ENCODE measurements around the gene INPP5A. TPM values are rescaled to one million over a fixed set of nuclear protein-coding genes. Genes with fewer than 3 reads are reported as not detected.

INPP5A gene
- total RNA-seq, 1 experiment from 2014 or later: 44.5 TPM

- CTCF ChIA-PET: no interaction called here
- H3K9me3 Mint-ChIP-seq (ENCODE audit: unreplicated experiment): no peaks in the 10 kb centered on the region
- H3K27ac Mint-ChIP-seq (ENCODE audit: unreplicated experiment): no peak overlapping the region
- no peaks in the 10 kb centered on the region for H3K27me3 Mint-ChIP-seq (ENCODE audit: insufficient read depth, unreplicated experiment)
- peaks cover 10% of the 10 kb centered on the region for H3K36me3 Mint-ChIP-seq (ENCODE audit: insufficient read depth, unreplicated experiment)
- H3K4me1 Mint-ChIP-seq (ENCODE audit: low read depth, unreplicated experiment): peaks cover 9% of the 10 kb centered on the region
- intact Hi-C loops (cut with micrococcal nuclease; ENCODE audit: unreplicated experiment): loop anchor here (10.0 kb wide), 1 partner anchor 253 kb away; no protein-coding TSS in a partner anchor
- H3K4me3 Mint-ChIP-seq (ENCODE audit: unreplicated experiment): no peak overlapping the region
- Histone ChIP-seq H3K4me3 (ENCODE audit: low read depth, low read length) (no peak overlapping the region), H3K9me3 (no peaks in the 10 kb centered on the region), H3K36me3 (ENCODE audit: control insufficient read depth, insufficient read depth, low read length) (no peaks in the 10 kb centered on the region), H3K4me1 (no peaks in the 10 kb centered on the region), H3K27me3 (replicated peaks; ENCODE audit: control insufficient read depth, insufficient read depth, low read length) (no peaks in the 10 kb centered on the region)
- BruUV-seq (replicated peaks): no TSS peak
- no peak for TF ChIP-seq CTCF (IDR thresholded peaks at IDR 0.05; ENCODE audit: insufficient read depth in 1 of 2, low read depth in 1 of 2, low read length in 1 of 2, severe bottlenecking in 1 of 2, unreplicated experiment in 1 of 2)
- POLR2A ChIA-PET: no interaction called here
- DNase-seq: no peak
Observed at GRCh38 chr10:132638130-132638515, 100.5 kb downstream of the INPP5A start.

GRCh38 chr10:132639470-132639869 lies 101.9 kb downstream of the INPP5A start:
- no peaks in the 10 kb centered on the region for H3K9me3 Mint-ChIP-seq (ENCODE audit: unreplicated experiment)
- Histone ChIP-seq H3K36me3 (ENCODE audit: control insufficient read depth, insufficient read depth, low read length) (no peaks in the 10 kb centered on the region), H3K4me3 (ENCODE audit: low read depth, low read length) (no peak overlapping the region), H3K27me3 (replicated peaks; ENCODE audit: control insufficient read depth, insufficient read depth, low read length) (no peaks in the 10 kb centered on the region), H3K4me1 (no peaks in the 10 kb centered on the region), H3K9me3 (no peaks in the 10 kb centered on the region)
- POLR2A ChIA-PET: no interaction called here
- no peaks in the 10 kb centered on the region for H3K27me3 Mint-ChIP-seq (ENCODE audit: insufficient read depth, unreplicated experiment)
- no peak overlapping the region for H3K4me3 Mint-ChIP-seq (ENCODE audit: unreplicated experiment)
- BruUV-seq (replicated peaks): no TSS peak
- peaks cover 10% of the 10 kb centered on the region for H3K36me3 Mint-ChIP-seq (ENCODE audit: insufficient read depth, unreplicated experiment)
- no peak for TF ChIP-seq CTCF (IDR thresholded peaks at IDR 0.05; ENCODE audit: insufficient read depth in 1 of 2, low read depth in 1 of 2, low read length in 1 of 2, severe bottlenecking in 1 of 2, unreplicated experiment in 1 of 2)
- CTCF ChIA-PET: no interaction called here
- intact Hi-C loops (cut with micrococcal nuclease; ENCODE audit: unreplicated experiment): loop anchor here (10.0 kb wide), 1 partner anchor 255 kb away; no protein-coding TSS in a partner anchor
- no peak overlapping the region for H3K27ac Mint-ChIP-seq (ENCODE audit: unreplicated experiment)
- DNase-seq: no peak
- H3K4me1 Mint-ChIP-seq (ENCODE audit: low read depth, unreplicated experiment): peaks cover 9% of the 10 kb centered on the region

DNA sequence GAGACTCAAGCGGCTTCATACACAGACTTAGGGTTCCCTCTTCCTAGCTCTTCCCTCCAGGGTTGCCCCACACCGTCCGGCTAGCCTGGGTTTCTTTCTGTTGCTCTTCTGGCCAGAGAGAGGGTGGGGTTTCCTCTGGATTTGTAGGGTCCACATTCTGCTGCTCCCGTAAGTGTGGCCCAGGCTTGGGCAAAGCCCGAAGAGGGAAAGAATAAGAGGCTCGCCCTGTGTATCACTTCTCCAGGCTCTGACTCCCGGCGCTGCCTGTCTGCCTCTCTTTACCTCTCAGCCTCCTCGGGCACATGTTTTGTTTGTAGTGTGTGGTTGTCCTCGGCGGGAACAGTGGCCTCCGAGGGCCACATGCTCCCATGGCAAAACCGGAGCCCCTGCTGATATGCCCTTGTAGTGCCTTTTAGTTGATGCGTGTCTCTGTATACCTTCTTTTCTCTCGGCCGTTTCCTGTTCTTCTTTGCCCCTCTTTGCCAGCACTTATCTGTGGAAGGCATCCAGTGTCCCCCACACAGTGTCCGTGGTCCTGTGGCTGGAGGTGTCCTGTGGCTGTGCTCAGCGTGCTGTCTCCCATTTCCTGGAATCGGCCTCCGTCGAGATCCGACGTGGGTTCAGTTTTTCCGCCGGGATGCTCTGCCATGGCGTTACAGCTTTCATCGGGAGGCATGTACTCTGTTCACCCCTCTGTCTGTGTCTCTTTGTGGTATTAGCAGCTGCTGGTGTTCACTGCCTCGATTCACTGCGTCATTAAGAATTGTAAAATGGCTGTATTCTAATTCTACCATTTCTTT lies 102.9 kb downstream of the INPP5A start:
- no TSS peak for BruUV-seq (replicated peaks)
- Histone ChIP-seq H3K4me3 (ENCODE audit: low read depth, low read length) (no peak overlapping the region), H3K36me3 (ENCODE audit: control insufficient read depth, insufficient read depth, low read length) (no peaks in the 10 kb centered on the region), H3K9me3 (no peaks in the 10 kb centered on the region), H3K4me1 (no peaks in the 10 kb centered on the region), H3K27me3 (replicated peaks; ENCODE audit: control insufficient read depth, insufficient read depth, low read length) (no peaks in the 10 kb centered on the region)
- H3K27me3 Mint-ChIP-seq (ENCODE audit: insufficient read depth, unreplicated experiment): no peaks in the 10 kb centered on the region
- no peak overlapping the region for H3K4me3 Mint-ChIP-seq (ENCODE audit: unreplicated experiment)
- CTCF ChIA-PET: no interaction called here
- intact Hi-C loops (cut with micrococcal nuclease; ENCODE audit: unreplicated experiment): no loop called here
- no peak for TF ChIP-seq CTCF (IDR thresholded peaks at IDR 0.05; ENCODE audit: insufficient read depth in 1 of 2, low read depth in 1 of 2, low read length in 1 of 2, severe bottlenecking in 1 of 2, unreplicated experiment in 1 of 2)
- DNase-seq: no peak
- no peaks in the 10 kb centered on the region for H3K9me3 Mint-ChIP-seq (ENCODE audit: unreplicated experiment)
- H3K36me3 Mint-ChIP-seq (ENCODE audit: insufficient read depth, unreplicated experiment): peaks cover 10% of the 10 kb centered on the region
- H3K4me1 Mint-ChIP-seq (ENCODE audit: low read depth, unreplicated experiment): peaks cover 9% of the 10 kb centered on the region
- H3K27ac Mint-ChIP-seq (ENCODE audit: unreplicated experiment): no peak overlapping the region
- POLR2A ChIA-PET: no interaction called here
